GM12878 (cell line): ENCODE measurements around the gene KRTAP10-7. TPM values are rescaled to one million over a fixed set of nuclear protein-coding genes. Genes with fewer than 3 reads are reported as not detected.

ENCODE experiments used
- ATAC-seq: fragments of 200-7000 bp; cut with Tn5 transposase; 3 replicates; pipeline ENCODE4 v1.9.1; 2020; ENCODE audit warnings: mild to moderate bottlenecking, moderate library complexity
- BruUV-seq: library from RNA; stranded (reverse); fragments of 400-500 nt; replicated peaks from 2 replicates; lab custom pipeline; 2021; lab: Mats Ljungman, UMichigan
- CTCF ChIA-PET: fragments of 300-600 bp; sonication (Branson Sonifier 250); formaldehyde crosslinking; extraction: SDS; loops from one replicate; lab custom pipeline; 2021; ENCODE audit warnings: inconsistent platforms; lab: Yijun Ruan, JAX
- POLR2A ChIA-PET: fragments of 350-600 bp; formaldehyde crosslinking; extraction: SDS; loops from one replicate; lab custom pipeline; 2021; ENCODE audit warnings: inconsistent platforms; lab: Charles Lee
- RAD21 ChIA-PET: fragments of 300-600 bp; sonication (Branson Sonifier 250); formaldehyde crosslinking; loops from one replicate; lab custom pipeline; 2023; ENCODE audit warnings: antibody characterized with exemption; ENCODE audit not compliant: unreplicated experiment; lab: Charles Lee
- SMC1A ChIA-PET: fragments of 300-600 bp; sonication (Branson Sonifier 250); formaldehyde crosslinking; loops from one replicate; lab custom pipeline; 2023; ENCODE audit not compliant: unreplicated experiment, uncharacterized antibody; lab: Charles Lee
- DNase-seq: peaks from one replicate; pipeline ENCODE4 v3.0.0-alpha.2; 2011; ENCODE audit warnings: low read depth, low spot score
- FAIRE-seq: peaks from 3 replicates; lab custom pipeline; 2011; peaks lifted over from hg19 to GRCh38; lab: Jason Lieb, UNC
- H2AFZ ChIP-seq: 2 replicates; pipeline ENCODE4 v1.6.0; 2011; ENCODE audit warnings: low read depth, low read length, control low read depth; ENCODE audit not compliant: control insufficient read depth
- H3K27ac ChIP-seq: 2 replicates; pipeline ENCODE4 v1.5.1; 2011; ENCODE audit warnings: control low read depth; ENCODE audit not compliant: control insufficient read depth, insufficient read depth
- H3K27me3 ChIP-seq, 2 experiments: replicated peaks in 1 of 2; 2 replicates each; pipeline versions ENCODE4 v1.6.0 to v1.6.1; 2011; ENCODE audit warnings: low read length in 1 of 2; ENCODE audit not compliant: control insufficient read depth in 2 of 2, insufficient read depth in 2 of 2
- H3K36me3 ChIP-seq, 2 experiments: 2 replicates each; pipeline ENCODE4 v1.5.1; 2011; ENCODE audit warnings: low read length in 1 of 2; ENCODE audit not compliant: control insufficient read depth in 2 of 2, insufficient read depth in 2 of 2
- H3K4me1 ChIP-seq: 2 replicates; pipeline ENCODE4 v1.6.1; 2011; ENCODE audit warnings: mild to moderate bottlenecking, low read length, moderate library complexity, mixed read lengths; ENCODE audit not compliant: control insufficient read depth, insufficient read depth
- H3K4me2 ChIP-seq: 2 replicates; pipeline ENCODE4 v1.6.0; 2011; ENCODE audit warnings: control low read depth; ENCODE audit not compliant: control insufficient read depth, insufficient read depth
- H3K4me3 ChIP-seq: fragments of 200-600 bp; sonication (generic); 2 replicates; pipeline ENCODE4 v1.5.1; 2016
- H3K79me2 ChIP-seq: 2 replicates; pipeline ENCODE4 v1.6.0; 2011; ENCODE audit warnings: low read length; ENCODE audit not compliant: control insufficient read depth, insufficient read depth
- H3K9ac ChIP-seq: 2 replicates; pipeline ENCODE4 v1.8.0; 2011; ENCODE audit warnings: low read length, control low read depth, mixed read lengths; ENCODE audit not compliant: control insufficient read depth, insufficient read depth
- H3K9me3 ChIP-seq: replicated peaks from 3 replicates; pipeline ENCODE4 v1.5.1; 2011; ENCODE audit warnings: mild to moderate bottlenecking, low read length; ENCODE audit not compliant: control insufficient read depth, insufficient read depth
- H4K20me1 ChIP-seq: 2 replicates; pipeline ENCODE4 v1.6.0; 2011; ENCODE audit not compliant: control insufficient read depth, insufficient read depth
- EED ChIP-seq: sonication (generic); IDR thresholded peaks from 2 replicates; pipeline ENCODE4 v1.6.1; 2016; ENCODE audit warnings: antibody characterized with exemption, low read depth
- MTA3 ChIP-seq: IDR thresholded peaks from 2 replicates; pipeline ENCODE4 v1.6.1; 2012; ENCODE audit warnings: low read length, inconsistent platforms, borderline replicate concordance
- MXI1 ChIP-seq: fragments of 150-350 bp; IDR thresholded peaks from 2 replicates; pipeline ENCODE4 v1.6.1; 2011; ENCODE audit warnings: low read depth, mild to moderate bottlenecking, inconsistent platforms, low read length, improper control_type of control experiment
- NR2C1 ChIP-seq: fragments of 450-650 bp; IDR thresholded peaks from 2 replicates; pipeline ENCODE4 v1.6.1; 2017; ENCODE audit warnings: antibody characterized with exemption, mild to moderate bottlenecking, moderate library complexity
- SIX5 ChIP-seq: IDR thresholded peaks from 2 replicates; pipeline ENCODE4 v1.6.1; 2011; ENCODE audit warnings: mild to moderate bottlenecking, low read depth, low read length, moderate library complexity; ENCODE audit not compliant: severe bottlenecking
- SPI1 ChIP-seq: IDR thresholded peaks from 2 replicates; pipeline ENCODE4 v1.6.1; 2011; ENCODE audit warnings: low read depth, mild to moderate bottlenecking, low read length, moderate library complexity, borderline replicate concordance; ENCODE audit not compliant: insufficient read depth
- USF2 ChIP-seq: IDR thresholded peaks from 2 replicates; pipeline ENCODE4 v1.6.1; 2011; ENCODE audit warnings: low read depth, low read length, improper control_type of control experiment, borderline replicate concordance
- ZNF274 ChIP-seq: IDR thresholded peaks from one replicate; pipeline ENCODE4 v1.8.0; 2011; ENCODE audit not compliant: insufficient read length, insufficient read depth
- WGBS: methylation state at CpG from one replicate; pipeline ENCODE4 v1.1.6; 2016; ENCODE audit warnings: low lambda C conversion rate; ENCODE audit not compliant: insufficient replicate concordance, insufficient coverage; ENCODE audit errors: missing lambda C conversion rate; 5-methylcytosine and 5-hydroxymethylcytosine counted together
- in situ Hi-C: fragments of 300-500 bp; cut with MboI; formaldehyde crosslinking; loops from 9 replicates; pipeline ENCODE4 v1.14.3; 2018; ENCODE audit warnings: mixed read lengths
- intact Hi-C: fragments of 100-400 bp; cut with micrococcal nuclease; formaldehyde crosslinking; loops from one replicate; pipeline ENCODE4 v1.14.2; 2022; ENCODE audit not compliant: unreplicated experiment
- polyA plus RNA-seq, 11 experiments: library from polyadenylated mRNA; depleted of rRNA in 4 of 11; unstranded in 6 of 11; stranded (reverse) in 5 of 11; fragments of >200 nt; fragmentation: Nextera tagmentation in 4 of 11; fragmentation: Illumina TruSeq in 1 of 11; extraction: Ambion mirVana in 4 of 11; extraction: Trizol in 1 of 11; gene quantifications; 1 replicate in 1 of 11; 2 replicates in 10 of 11; pipeline versions ENCODE4 v1.2.1 to v1.2.3, GENCODE V29; 2011 to 2016; ENCODE audit warnings: inconsistent platforms in 2 of 11, missing spikeins in 2 of 11, low read depth in 1 of 11
- total RNA-seq, 4 experiments: library from RNA; depleted of rRNA in 3 of 4; stranded (reverse); fragments of >200 nt in 3 of 4; fragmentation: Illumina TruSeq in 1 of 4; extraction: Trizol in 1 of 4; gene quantifications; 2 replicates each; pipeline versions ENCODE4 v1.2.1 to v1.2.3, GENCODE V29; 2013 to 2021
- TF ChIP-seq, protein P1 (sequence below): fragments of 450-650 bp; IDR thresholded peaks from 2 replicates; pipeline ENCODE4 v1.6.1; 2017; ENCODE audit warnings: borderline replicate concordance
- TF ChIP-seq, protein P2 (sequence below): IDR thresholded peaks from 2 replicates; pipeline ENCODE4 v1.6.1; 2012; ENCODE audit warnings: low read depth, low read length, improper control_type of control experiment
- TF ChIP-seq, protein P3 (sequence below): fragments of 450-650 bp; formaldehyde crosslinking; IDR thresholded peaks from 2 replicates; pipeline ENCODE4 v1.4.0; 2020; ENCODE audit warnings: mild to moderate bottlenecking, moderate library complexity

The KRTAP10-7 gene
- total and polyA plus RNA-seq, 10 of the 15 experiments (the other 5 are each of a cell fraction or from before 2014, with no cell fraction given): not detected

- TF ChIP-seq NR2C1 (no peak), SPI1 (no peak), USF2 (no peak), ZNF274 (no peak)
- TF ChIP-seq, protein P1, sequence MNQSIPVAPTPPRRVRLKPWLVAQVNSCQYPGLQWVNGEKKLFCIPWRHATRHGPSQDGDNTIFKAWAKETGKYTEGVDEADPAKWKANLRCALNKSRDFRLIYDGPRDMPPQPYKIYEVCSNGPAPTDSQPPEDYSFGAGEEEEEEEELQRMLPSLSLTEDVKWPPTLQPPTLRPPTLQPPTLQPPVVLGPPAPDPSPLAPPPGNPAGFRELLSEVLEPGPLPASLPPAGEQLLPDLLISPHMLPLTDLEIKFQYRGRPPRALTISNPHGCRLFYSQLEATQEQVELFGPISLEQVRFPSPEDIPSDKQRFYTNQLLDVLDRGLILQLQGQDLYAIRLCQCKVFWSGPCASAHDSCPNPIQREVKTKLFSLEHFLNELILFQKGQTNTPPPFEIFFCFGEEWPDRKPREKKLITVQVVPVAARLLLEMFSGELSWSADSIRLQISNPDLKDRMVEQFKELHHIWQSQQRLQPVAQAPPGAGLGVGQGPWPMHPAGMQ: no peak
- TF ChIP-seq, protein P2, sequence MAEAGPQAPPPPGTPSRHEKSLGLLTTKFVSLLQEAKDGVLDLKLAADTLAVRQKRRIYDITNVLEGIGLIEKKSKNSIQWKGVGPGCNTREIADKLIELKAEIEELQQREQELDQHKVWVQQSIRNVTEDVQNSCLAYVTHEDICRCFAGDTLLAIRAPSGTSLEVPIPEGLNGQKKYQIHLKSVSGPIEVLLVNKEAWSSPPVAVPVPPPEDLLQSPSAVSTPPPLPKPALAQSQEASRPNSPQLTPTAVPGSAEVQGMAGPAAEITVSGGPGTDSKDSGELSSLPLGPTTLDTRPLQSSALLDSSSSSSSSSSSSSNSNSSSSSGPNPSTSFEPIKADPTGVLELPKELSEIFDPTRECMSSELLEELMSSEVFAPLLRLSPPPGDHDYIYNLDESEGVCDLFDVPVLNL: no peak
- TF ChIP-seq, all 136 proteins: peak for 0
These were observed 32.8 kb upstream of the KRTAP10-7 start (continued) for GRCh38 chr21:44567481-44568171.

GRCh38 chr21:44568261-44568660 is 32.1 kb upstream of the KRTAP10-7 start:
- Histone ChIP-seq H3K36me3 (no peaks in the 10 kb centered on the region), H3K27ac (no peak overlapping the region), H4K20me1 (no peaks in the 10 kb centered on the region), H3K9me3 (no peaks in the 10 kb centered on the region; the same call in 1 of the 3 replicates), H3K4me3 (no peak overlapping the region), H3K9ac (no peak overlapping the region), H2AFZ (no peak overlapping the region), H3K79me2 (no peaks in the 10 kb centered on the region), H3K4me1 (no peaks in the 10 kb centered on the region), H3K4me2 (no peak overlapping the region), H3K27me3 (no peaks in the 10 kb centered on the region)
- in situ Hi-C loops: no loop called here
- DNase-seq (no peak), FAIRE-seq (no peak), ATAC-seq (no peak)
- RAD21 ChIA-PET: no interaction called here
- POLR2A ChIA-PET: interaction anchor here (0.5 kb wide), 1 partner anchor 67 kb away, joined by 4 read pairs; no protein-coding TSS in a partner anchor
- CTCF ChIA-PET: no interaction called here
- WGBS: 38% methylated on average over 12 of the region's 12 CpGs
- intact Hi-C loops: no loop called here
- no TSS peak for BruUV-seq
- SMC1A ChIA-PET: no interaction called here
- no peak for TF ChIP-seq MTA3
- no peak for TF ChIP-seq EED
- TF ChIP-seq MXI1: no peak
- TF ChIP-seq SIX5: no peak
- TF ChIP-seq, protein P3, sequence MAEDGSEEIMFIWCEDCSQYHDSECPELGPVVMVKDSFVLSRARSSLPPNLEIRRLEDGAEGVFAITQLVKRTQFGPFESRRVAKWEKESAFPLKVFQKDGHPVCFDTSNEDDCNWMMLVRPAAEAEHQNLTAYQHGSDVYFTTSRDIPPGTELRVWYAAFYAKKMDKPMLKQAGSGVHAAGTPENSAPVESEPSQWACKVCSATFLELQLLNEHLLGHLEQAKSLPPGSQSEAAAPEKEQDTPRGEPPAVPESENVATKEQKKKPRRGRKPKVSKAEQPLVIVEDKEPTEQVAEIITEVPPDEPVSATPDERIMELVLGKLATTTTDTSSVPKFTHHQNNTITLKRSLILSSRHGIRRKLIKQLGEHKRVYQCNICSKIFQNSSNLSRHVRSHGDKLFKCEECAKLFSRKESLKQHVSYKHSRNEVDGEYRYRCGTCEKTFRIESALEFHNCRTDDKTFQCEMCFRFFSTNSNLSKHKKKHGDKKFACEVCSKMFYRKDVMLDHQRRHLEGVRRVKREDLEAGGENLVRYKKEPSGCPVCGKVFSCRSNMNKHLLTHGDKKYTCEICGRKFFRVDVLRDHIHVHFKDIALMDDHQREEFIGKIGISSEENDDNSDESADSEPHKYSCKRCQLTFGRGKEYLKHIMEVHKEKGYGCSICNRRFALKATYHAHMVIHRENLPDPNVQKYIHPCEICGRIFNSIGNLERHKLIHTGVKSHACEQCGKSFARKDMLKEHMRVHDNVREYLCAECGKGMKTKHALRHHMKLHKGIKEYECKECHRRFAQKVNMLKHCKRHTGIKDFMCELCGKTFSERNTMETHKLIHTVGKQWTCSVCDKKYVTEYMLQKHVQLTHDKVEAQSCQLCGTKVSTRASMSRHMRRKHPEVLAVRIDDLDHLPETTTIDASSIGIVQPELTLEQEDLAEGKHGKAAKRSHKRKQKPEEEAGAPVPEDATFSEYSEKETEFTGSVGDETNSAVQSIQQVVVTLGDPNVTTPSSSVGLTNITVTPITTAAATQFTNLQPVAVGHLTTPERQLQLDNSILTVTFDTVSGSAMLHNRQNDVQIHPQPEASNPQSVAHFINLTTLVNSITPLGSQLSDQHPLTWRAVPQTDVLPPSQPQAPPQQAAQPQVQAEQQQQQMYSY (CRISPR knock-in tag): no peak
